ENCODE data around the gene CELF5. TPM values are rescaled to one million over a fixed set of nuclear protein-coding genes. Genes with fewer than 3 reads are reported as not detected.
A peak's percentile ranks its signal among the peaks of the same experiment; 100 is the strongest.

Gene CELF5
- total and polyA plus RNA-seq, 9 of the 15 experiments (the other 6 are each of a cell fraction or from before 2014, with no cell fraction given) = 0.01 to 0.56 (median 0.22) TPM

- TF ChIP-seq ZNF318 (IDR thresholded peaks at IDR 0.05; ENCODE audit: borderline replicate concordance in 1 of 2, low read depth in 1 of 2) (no peak), FIP1L1 (IDR thresholded peaks at IDR 0.05; ENCODE audit: low read depth, low read length, poor library complexity, severe bottlenecking) (no peak), ZNF140 (CRISPR knock-in tag; IDR thresholded peaks at IDR 0.05) (no peak), HDAC1 (IDR thresholded peaks at IDR 0.05) (peak; percentile 44 to 70; a peak in 2 of 4 replicates), HLTF (IDR thresholded peaks at IDR 0.05) (peak; percentile 71; the same call in 1 of the 2 replicates), XRCC5 (IDR thresholded peaks at IDR 0.05; ENCODE audit: low read depth, low read length) (peak; percentile 19; the same call in 1 of the 2 replicates), ZNF263 (CRISPR knock-in tag; IDR thresholded peaks at IDR 0.05; ENCODE audit: borderline replicate concordance) (peak; percentile 63), RAD21 (CRISPR knock-in tag; conservative IDR thresholded peaks at IDR 0.05 in 1 of 2, IDR thresholded peaks at IDR 0.05 in 1 of 2) (peak in 1 of 2 experiments; percentile 63; a peak in 3 of 4 replicates)
- TF ChIP-seq, protein P1, sequence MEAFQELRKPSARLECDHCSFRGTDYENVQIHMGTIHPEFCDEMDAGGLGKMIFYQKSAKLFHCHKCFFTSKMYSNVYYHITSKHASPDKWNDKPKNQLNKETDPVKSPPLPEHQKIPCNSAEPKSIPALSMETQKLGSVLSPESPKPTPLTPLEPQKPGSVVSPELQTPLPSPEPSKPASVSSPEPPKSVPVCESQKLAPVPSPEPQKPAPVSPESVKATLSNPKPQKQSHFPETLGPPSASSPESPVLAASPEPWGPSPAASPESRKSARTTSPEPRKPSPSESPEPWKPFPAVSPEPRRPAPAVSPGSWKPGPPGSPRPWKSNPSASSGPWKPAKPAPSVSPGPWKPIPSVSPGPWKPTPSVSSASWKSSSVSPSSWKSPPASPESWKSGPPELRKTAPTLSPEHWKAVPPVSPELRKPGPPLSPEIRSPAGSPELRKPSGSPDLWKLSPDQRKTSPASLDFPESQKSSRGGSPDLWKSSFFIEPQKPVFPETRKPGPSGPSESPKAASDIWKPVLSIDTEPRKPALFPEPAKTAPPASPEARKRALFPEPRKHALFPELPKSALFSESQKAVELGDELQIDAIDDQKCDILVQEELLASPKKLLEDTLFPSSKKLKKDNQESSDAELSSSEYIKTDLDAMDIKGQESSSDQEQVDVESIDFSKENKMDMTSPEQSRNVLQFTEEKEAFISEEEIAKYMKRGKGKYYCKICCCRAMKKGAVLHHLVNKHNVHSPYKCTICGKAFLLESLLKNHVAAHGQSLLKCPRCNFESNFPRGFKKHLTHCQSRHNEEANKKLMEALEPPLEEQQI (IDR thresholded peaks at IDR 0.05) = 0 out of 2 replicates have a peak, but pooled peaks have one; percentile 25
Measured at GRCh38 chr19:3324405-3324856, 100.0 kb downstream of the CELF5 start (continued).

Data from K562 (cell line).